Stimulated activated CD8-positive, alpha-beta memory T cell treated with anti-CD3 and anti-CD28 coated beads, Interleukin-7, amount 100 ng/mL, for 24 hours (primary cell): ENCODE results near the gene GPR183.

Experiments
- DNase-seq: peaks from one replicate; pipeline ENCODE4 v3.0.0-alpha.2; 2020; ENCODE audit warnings: low read depth

Gene GPR183

GRCh38 chr13:99294198-99294597 lies 13.0 kb downstream of the GPR183 start:
- DNase-seq: no peak

DNA sequence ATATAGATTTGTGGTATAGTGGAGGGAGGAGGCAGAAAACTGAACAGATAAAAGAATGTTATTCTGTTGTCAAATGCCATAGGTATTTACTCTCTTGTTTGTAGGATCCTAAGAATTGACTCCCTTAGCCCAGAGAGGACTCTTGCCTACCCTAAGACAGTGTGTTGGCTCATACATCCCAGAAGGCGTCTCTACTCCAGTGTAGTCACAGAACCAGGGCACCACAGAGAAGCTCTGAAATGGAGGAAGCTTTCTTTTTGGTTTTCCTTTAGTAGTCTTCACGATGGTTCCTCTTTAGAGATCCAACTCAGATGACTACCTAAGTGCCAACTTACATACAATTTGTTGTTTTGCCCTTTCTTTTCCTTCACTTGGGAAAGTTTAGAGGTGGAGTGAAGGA lies 14.0 kb downstream of the GPR183 start:
- DNase-seq: no peak

- DNase-seq: no peak
Measured at GRCh38 chr13:99290894-99291293, 16.3 kb downstream of the GPR183 start.

DNA sequence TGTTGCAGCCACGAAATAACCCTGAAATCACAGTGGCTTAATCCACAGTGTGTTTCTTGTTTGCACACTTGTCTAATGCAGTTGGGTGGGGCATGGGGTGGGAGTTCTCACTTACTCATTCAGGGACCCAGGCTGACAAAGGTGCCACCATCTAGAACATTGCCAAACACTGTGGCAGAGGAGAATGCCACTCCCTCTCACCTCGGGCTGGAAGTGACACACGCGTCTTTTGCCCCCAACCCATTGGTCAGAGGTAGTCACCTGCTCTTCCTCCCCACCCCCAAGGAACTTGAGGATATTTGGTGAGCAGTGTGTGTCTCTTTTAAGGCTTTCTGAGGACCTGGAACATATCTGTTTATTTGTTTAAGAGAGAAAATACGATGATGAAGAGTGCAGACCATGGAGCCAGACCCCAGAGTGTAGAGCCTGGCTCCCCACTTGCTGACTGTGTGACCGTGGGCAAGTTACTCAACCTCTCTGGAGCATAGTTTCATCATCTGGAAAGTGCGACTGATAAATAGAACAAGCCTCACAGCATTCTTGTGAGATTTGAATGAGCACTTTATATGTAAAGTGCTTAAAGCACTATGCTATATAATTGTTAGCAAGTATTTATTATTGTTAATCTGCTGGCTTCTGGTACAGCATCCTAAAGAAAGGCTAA lies 17.4 kb downstream of the GPR183 start:
- DNase-seq: no peak

GRCh38 chr13:99289271-99289670 lies 17.9 kb downstream of the GPR183 start:
- no peak for DNase-seq

DNA sequence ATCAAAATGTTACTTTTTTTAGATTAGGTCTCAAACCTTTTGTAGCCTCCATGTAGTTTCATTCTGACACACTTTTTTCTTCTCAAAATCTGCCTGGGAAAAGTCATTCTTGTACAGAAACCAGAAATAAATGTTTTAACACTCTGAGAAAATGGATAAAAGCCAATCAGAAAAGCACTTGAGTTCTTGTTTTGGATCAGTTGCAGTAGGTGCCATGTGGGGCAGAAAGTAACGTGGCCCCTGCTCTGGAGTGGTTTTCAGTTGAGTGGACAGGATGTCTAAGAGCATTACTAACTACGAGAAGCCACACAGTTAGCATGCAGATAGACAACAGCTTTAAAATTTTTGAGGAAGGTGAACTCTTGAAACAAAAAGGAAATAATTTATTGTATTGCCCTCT lies 19.1 kb downstream of the GPR183 start:
- DNase-seq: no peak

- no peak for DNase-seq
Measured at GRCh38 chr13:99287551-99287950, 19.6 kb downstream of the GPR183 start.

DNA sequence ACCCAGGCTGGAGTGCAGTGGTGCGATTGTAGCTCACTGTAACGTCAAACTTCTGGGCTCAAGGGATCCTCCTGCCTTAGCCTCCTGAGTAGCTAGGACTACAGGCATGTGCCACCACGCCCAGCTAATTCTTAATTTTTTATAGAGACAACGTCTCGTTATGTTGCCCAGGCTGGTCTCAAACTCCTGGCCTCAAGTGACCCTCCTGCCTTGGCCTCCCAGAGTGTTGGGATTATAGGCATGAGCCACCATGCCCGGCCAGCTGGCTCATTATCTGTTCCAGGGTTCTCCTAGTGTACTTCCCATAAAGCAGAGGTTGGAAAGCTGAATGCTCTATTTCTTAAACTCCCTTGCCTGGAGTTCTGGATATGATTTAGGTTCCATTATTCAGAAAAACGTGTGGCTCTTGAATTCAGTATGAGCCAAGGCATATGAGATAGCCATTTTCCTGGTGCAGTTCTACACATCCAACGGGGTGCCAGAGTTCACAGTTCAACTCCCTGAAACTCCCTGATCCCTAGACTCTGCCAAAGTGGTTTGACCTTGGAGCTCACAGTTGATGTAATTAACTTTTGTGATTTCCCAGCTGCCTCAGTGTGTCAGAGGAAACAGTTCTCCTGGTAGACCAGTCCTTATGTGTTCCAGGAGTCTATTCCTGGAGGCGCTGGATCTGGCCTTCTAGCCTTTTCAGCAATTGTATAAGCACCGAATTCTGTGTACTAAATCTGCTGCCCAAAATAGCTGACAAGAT lies 21.6 kb downstream of the GPR183 start:
- DNase-seq: no peak

- DNase-seq: no peak
Measured at GRCh38 chr13:99282264-99283231, 24.7 kb downstream of the GPR183 start.

DNA sequence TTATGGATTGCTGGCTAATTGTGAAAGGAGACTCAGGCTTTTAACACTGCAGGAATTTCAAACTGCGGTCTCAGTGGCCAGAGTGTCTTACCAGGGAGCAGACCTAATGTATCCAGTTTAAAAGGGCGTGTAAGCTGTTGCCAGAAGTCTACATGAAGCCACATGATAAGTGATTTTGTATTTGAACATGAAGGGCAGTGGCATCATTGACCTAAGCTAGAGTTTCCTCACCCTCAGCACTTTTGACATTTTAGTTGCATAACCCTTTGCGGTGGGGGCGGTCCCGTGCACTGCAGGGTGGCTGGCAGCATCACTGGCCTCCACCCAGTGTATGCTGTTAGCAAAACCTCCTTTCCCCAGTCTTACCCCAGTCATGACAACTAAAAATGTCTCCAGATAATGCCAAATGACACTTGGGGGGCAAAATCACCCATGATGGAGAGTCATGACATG lies 25.4 kb downstream of the GPR183 start:
- DNase-seq: no peak

DNA sequence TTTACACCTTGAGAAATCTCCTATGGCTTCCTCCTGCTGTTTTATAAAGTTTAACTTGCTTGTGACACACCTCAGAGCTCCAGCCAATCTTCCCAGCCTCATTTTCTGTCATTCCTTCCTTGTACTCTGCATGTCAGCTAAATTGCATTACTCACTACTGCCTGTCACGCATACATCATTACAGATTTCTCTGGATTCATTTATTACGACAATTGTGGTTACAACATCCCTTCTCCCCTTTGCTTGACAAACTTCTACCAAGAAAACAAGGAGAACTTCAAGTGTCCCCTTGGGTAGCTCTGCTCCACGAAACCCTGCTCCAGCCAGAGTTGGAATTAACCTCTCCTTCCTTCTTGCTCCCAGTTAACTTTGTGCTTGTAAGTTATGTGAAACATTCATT lies 27.0 kb downstream of the GPR183 start:
- DNase-seq: no peak

DNA sequence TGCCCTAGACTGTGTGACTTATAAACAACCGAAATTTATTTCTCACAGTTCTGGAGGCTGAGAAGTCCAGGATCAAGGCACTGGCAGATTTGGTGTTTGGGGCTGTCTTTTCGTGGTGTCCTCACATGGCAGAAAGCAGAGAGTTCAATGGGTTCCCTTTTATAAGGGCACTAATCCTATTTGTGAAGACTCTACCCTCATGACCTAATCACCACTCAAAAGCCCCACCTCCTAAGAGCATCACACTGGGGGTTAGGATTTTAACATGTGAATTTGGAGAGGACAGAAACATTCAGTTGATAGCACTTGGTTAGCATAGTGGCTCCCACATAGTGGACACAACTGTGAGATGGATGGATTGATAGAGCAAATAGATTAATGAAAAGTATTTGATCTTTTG lies 27.6 kb downstream of the GPR183 start:
- DNase-seq: no peak

GRCh38 chr13:99278843-99279242 lies 28.4 kb downstream of the GPR183 start:
- no peak for DNase-seq

DNA sequence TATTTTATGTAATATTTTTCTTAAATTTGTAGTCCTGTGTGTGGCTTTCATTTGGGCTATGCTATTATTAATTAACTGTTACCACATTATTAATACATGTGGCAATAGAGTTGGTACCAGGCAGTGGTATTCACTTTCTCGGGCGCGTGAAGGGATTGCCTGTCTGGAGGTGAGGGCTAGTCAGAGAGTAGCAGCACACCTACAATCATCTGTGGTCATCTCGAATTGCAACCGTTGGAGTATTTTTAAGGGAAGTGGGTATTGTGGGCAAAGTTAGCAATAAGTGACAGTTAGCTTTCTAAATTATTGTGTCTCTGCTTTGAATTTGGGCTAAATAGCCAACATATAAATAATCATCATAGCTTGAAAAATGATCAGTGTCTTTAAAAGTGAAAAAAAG lies 29.0 kb downstream of the GPR183 start:
- DNase-seq: no peak

GRCh38 chr13:99277629-99278028 lies 29.6 kb downstream of the GPR183 start:
- no peak for DNase-seq

- no peak for DNase-seq
Measured at GRCh38 chr13:99276706-99277105, 30.5 kb downstream of the GPR183 start.

DNA sequence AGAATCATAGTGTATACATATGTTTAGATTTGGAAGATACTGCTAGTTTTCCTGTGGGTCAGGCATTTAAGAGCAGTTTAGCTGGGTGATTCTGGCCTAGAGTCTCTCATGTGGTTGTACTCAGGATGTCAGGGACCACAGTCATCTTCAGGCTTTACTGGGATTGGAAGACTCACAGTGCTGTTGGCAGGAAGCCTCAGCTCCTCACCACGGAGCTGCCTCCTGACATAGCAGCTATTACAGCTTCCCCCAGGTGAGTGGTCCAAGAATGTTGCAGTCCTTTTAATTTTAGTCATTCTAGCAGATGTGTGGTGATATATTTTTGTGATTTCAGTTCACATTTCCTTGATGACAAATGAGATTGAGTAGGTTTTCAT lies 32.1 kb downstream of the GPR183 start:
- no peak for DNase-seq

- DNase-seq: no peak
Measured at GRCh38 chr13:99273128-99273527, 34.1 kb downstream of the GPR183 start.

DNA sequence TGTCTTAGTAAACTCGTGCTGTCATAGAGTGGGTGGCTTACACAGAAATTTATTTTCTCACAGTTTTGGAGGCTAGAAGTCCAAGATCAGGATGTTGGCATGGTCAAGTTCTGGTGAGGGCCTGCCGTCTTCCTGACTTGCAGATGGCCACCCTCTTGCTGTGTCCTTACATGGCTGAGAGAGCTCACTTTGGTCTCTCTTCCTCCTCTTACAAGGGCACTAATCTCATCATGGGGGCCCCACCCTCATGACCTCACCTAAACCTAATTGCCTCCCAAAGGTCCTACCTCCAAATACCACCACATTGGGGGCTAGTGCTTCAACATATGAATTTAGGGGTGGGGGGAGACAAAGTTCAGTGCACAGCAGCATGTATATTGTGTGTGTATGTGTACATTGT lies 34.7 kb downstream of the GPR183 start:
- no peak for DNase-seq

DNA sequence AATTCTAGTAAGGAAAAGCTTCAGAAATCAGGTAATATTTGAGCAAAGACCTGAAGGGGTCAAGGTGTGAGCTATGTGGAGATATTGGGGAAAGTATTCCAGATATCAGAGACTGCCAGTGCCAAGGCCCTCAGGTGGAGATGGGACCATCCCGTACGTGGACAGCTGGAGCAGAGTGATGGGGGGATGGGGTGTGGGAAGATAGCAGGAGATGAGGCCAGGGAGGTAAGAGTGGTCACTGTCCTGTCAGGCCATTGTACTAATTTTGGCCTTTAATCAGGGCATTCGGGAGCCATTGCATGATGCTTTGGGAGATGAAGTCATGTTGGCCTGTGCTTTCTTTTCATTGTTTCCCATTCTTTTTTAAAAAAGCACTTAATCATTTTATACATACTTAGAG lies 36.0 kb downstream of the GPR183 start:
- DNase-seq: no peak

DNA sequence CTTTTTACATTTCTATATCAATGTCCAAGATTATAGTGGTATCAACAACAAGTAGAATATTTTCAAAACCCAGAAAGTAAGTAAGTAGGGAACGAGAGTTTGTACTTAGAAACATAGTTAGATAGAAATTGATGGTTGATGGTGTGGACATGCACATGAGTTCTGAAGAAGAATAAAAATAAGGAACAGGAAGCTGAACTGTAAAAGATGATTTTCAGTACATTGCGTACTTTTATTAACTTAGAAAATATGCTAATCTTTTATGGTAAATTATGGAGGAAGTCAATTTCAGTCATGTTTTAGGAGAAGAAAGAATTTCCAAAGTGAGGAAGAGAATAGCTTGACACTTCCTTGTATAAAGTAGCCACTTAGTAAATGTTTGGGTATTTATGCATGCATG lies 36.7 kb downstream of the GPR183 start:
- no peak for DNase-seq

- no peak for DNase-seq
Measured at GRCh38 chr13:99269627-99270241, 37.5 kb downstream of the GPR183 start.
